Mucosa of stomach (tissue), 1 donor: ENCODE measurements around the gene FHOD1.

Experiments
- H3K27me3 ChIP-seq: one replicate; pipeline ENCODE4 v1.7.0; 2013; ENCODE audit warnings: mild to moderate bottlenecking, low read length; ENCODE audit not compliant: control insufficient read depth, insufficient read depth
- H3K36me3 ChIP-seq: one replicate; pipeline ENCODE4 v1.7.0; 2013; ENCODE audit warnings: low read length; ENCODE audit not compliant: control insufficient read depth, insufficient read depth
- H3K4me1 ChIP-seq: one replicate; pipeline ENCODE4 v1.7.0; 2013; ENCODE audit warnings: mild to moderate bottlenecking, low read length; ENCODE audit not compliant: control insufficient read depth, insufficient read depth
- H3K4me3 ChIP-seq: one replicate; pipeline ENCODE4 v1.7.0; 2013; ENCODE audit warnings: low read length
- H3K9ac ChIP-seq: one replicate; pipeline ENCODE4 v1.7.0; 2013; ENCODE audit warnings: mild to moderate bottlenecking, low read length, moderate library complexity
- H3K9me3 ChIP-seq: one replicate; pipeline ENCODE4 v1.7.0; 2013; ENCODE audit warnings: mild to moderate bottlenecking, low read length, moderate library complexity; ENCODE audit not compliant: control insufficient read depth
- donor health status: Pancreatic carcinoma.

FHOD1 gene

GRCh38 chr16:67282447-67282805 is 35.1 kb upstream of the FHOD1 start:
- peaks cover 17% of the 10 kb centered on the region for H3K4me1 ChIP-seq
- no peak overlapping the region for H3K9ac ChIP-seq
- no peaks in the 10 kb centered on the region for H3K9me3 ChIP-seq
- no peaks in the 10 kb centered on the region for H3K27me3 ChIP-seq
- H3K4me3 ChIP-seq: no peak overlapping the region
- no peaks in the 10 kb centered on the region for H3K36me3 ChIP-seq

- no peak overlapping the region for H3K4me3 ChIP-seq
- H3K4me1 ChIP-seq: peaks cover 19% of the 10 kb centered on the region
- H3K9me3 ChIP-seq: no peaks in the 10 kb centered on the region
- H3K27me3 ChIP-seq: no peaks in the 10 kb centered on the region
- H3K36me3 ChIP-seq: no peaks in the 10 kb centered on the region
- no peak overlapping the region for H3K9ac ChIP-seq
Observed at GRCh38 chr16:67281536-67282446, 34.5 kb upstream of the FHOD1 start.

GRCh38 chr16:67280090-67281015 is 33.1 kb upstream of the FHOD1 start:
- H3K36me3 ChIP-seq: no peaks in the 10 kb centered on the region
- no peak overlapping the region for H3K4me3 ChIP-seq
- H3K27me3 ChIP-seq: no peaks in the 10 kb centered on the region
- no peaks in the 10 kb centered on the region for H3K9me3 ChIP-seq
- peaks cover 22% of the 10 kb centered on the region for H3K4me1 ChIP-seq
- H3K9ac ChIP-seq: no peak overlapping the region

- no peaks in the 10 kb centered on the region for H3K36me3 ChIP-seq
Observed at GRCh38 chr16:67279296-67280089, 32.2 kb upstream of the FHOD1 start, which contains the start of gene PLEKHG4. TSS of gene PLEKHG4 (plus strand) at chr16:67279532. CDS start at chr16:67280045, 513 bp downstream.

GRCh38 chr16:67278773-67279295 is 31.6 kb upstream of the FHOD1 start:
- H3K4me3 ChIP-seq: no peak overlapping the region
- H3K9me3 ChIP-seq: no peaks in the 10 kb centered on the region
- H3K4me1 ChIP-seq: peaks cover 18% of the 10 kb centered on the region
- H3K9ac ChIP-seq: peak overlapping the region; percentile 60
- no peaks in the 10 kb centered on the region for H3K27me3 ChIP-seq
- H3K36me3 ChIP-seq: no peaks in the 10 kb centered on the region

More at GRCh38 chr16:67279296-67280089, 32.2 kb upstream of the FHOD1 start, which contains the start of gene PLEKHG4:
- no peak within 1 kb of the TSS for H3K4me3 ChIP-seq
- peaks cover 19% of the 10 kb centered on the region for H3K4me1 ChIP-seq
- no peaks in the 10 kb centered on the region for H3K27me3 ChIP-seq
- H3K9me3 ChIP-seq: no peaks in the 10 kb centered on the region
- peak within 1 kb of the TSS; percentile 60 for H3K9ac ChIP-seq

GRCh38 chr16:67277999-67278772 is 30.9 kb upstream of the FHOD1 start:
- no peaks in the 10 kb centered on the region for H3K27me3 ChIP-seq
- H3K9ac ChIP-seq: peak overlapping the region; percentile 60
- peaks cover 18% of the 10 kb centered on the region for H3K4me1 ChIP-seq
- H3K4me3 ChIP-seq: no peak overlapping the region
- no peaks in the 10 kb centered on the region for H3K36me3 ChIP-seq
- no peaks in the 10 kb centered on the region for H3K9me3 ChIP-seq

GRCh38 chr16:67277294-67277998 is 30.2 kb upstream of the FHOD1 start:
- H3K9ac ChIP-seq: peak overlapping the region; percentile 60
- no peaks in the 10 kb centered on the region for H3K36me3 ChIP-seq
- peaks cover 18% of the 10 kb centered on the region for H3K4me1 ChIP-seq
- no peak overlapping the region for H3K4me3 ChIP-seq
- no peaks in the 10 kb centered on the region for H3K27me3 ChIP-seq
- no peaks in the 10 kb centered on the region for H3K9me3 ChIP-seq

- H3K9ac ChIP-seq: no peak overlapping the region
- H3K36me3 ChIP-seq: no peaks in the 10 kb centered on the region
- H3K9me3 ChIP-seq: no peaks in the 10 kb centered on the region
- H3K4me3 ChIP-seq: no peak overlapping the region
- no peaks in the 10 kb centered on the region for H3K27me3 ChIP-seq
- H3K4me1 ChIP-seq: peaks cover 18% of the 10 kb centered on the region
Observed at GRCh38 chr16:67275321-67275720, 28.0 kb upstream of the FHOD1 start.

- Histone ChIP-seq H3K4me3 (no peak overlapping the region), H3K9ac (no peak overlapping the region), H3K9me3 (no peaks in the 10 kb centered on the region), H3K4me1 (peaks cover 8% of the 10 kb centered on the region), H3K36me3 (no peaks in the 10 kb centered on the region), H3K27me3 (no peaks in the 10 kb centered on the region)
Observed at GRCh38 chr16:67271446-67271845, 24.2 kb upstream of the FHOD1 start.

- Histone ChIP-seq H3K36me3 (no peaks in the 10 kb centered on the region), H3K9ac (no peak overlapping the region), H3K4me1 (peaks cover 7% of the 10 kb centered on the region), H3K4me3 (no peak overlapping the region), H3K27me3 (no peaks in the 10 kb centered on the region), H3K9me3 (no peaks in the 10 kb centered on the region)
Observed at GRCh38 chr16:67270931-67271338, 23.7 kb upstream of the FHOD1 start.
